Endothelial cell of umbilical vein (primary cell): Measurements from ENCODE around the gene HNRNPH2. TPM values are rescaled to one million over a fixed set of nuclear protein-coding genes. Genes with fewer than 3 reads are reported as not detected.

Experiments
- BruUV-seq: library from RNA; stranded (reverse); fragments of 400-500 nt; replicated peaks from 2 replicates; lab custom pipeline; 2021; lab: Mats Ljungman, UMichigan
- CTCF ChIA-PET: fragments of 300-600, 350-600 bp; sonication (Branson Sonifier 250); formaldehyde crosslinking; loops from one replicate; lab custom pipeline; 2021; ENCODE audit warnings: antibody characterized with exemption, inconsistent platforms; lab: Charles Lee
- POLR2A ChIA-PET: fragments of 300-600, 350-600 bp; sonication (Branson Sonifier 250); formaldehyde crosslinking; loops from one replicate; lab custom pipeline; 2021; ENCODE audit warnings: antibody characterized with exemption, inconsistent platforms; lab: Charles Lee
- DNase-seq: peaks from one replicate; pipeline ENCODE4 v3.0.0-alpha.2; 2011; ENCODE audit warnings: low read depth, low spot score
- FAIRE-seq: peaks from 2 replicates; lab custom pipeline; 2011; peaks lifted over from hg19 to GRCh38; lab: Jason Lieb, UNC
- H2AFZ ChIP-seq: 2 replicates; pipeline ENCODE4 v1.6.0; 2012; ENCODE audit warnings: low read depth, low read length, control low read depth, inconsistent platforms
- H3K27ac ChIP-seq: 2 replicates; pipeline ENCODE4 v1.5.1; 2011; ENCODE audit warnings: low read depth, mild to moderate bottlenecking, control low read depth, low read length, moderate library complexity; ENCODE audit not compliant: insufficient read depth
- H3K27me3 ChIP-seq, 2 experiments: 2 replicates each; pipeline versions ENCODE4 v1.6.0 to v1.6.1; 2011; ENCODE audit warnings: low read length in 2 of 2, mixed read lengths in 1 of 2; ENCODE audit not compliant: control insufficient read depth in 2 of 2, insufficient read depth in 2 of 2
- H3K36me3 ChIP-seq, 2 experiments: 2 replicates in 1 of 2; 3 replicates in 1 of 2; pipeline ENCODE4 v1.5.1; 2011; ENCODE audit warnings: low read length in 2 of 2, mild to moderate bottlenecking in 1 of 2, moderate library complexity in 1 of 2; ENCODE audit not compliant: control insufficient read depth in 2 of 2, insufficient read depth in 2 of 2; ENCODE audit errors: extremely low read depth in 1 of 2
- H3K4me1 ChIP-seq: 3 replicates; pipeline ENCODE4 v1.5.1; 2011; ENCODE audit warnings: mild to moderate bottlenecking, low read length; ENCODE audit not compliant: control insufficient read depth, insufficient read depth; ENCODE audit errors: extremely low read depth
- H3K4me2 ChIP-seq: 2 replicates; pipeline ENCODE4 v1.6.1; 2011; ENCODE audit warnings: low read length, control low read depth, mixed read lengths; ENCODE audit not compliant: insufficient read depth
- H3K4me3 ChIP-seq, 3 experiments: fragments of 200-600 bp in 1 of 3; sonication (generic), shearing (Covaris generic) in 1 of 3; replicated peaks in 1 of 3; 2 replicates each; pipeline ENCODE4 v1.5.1; 2011 to 2016; ENCODE audit warnings: control low read depth in 3 of 3, low read length in 3 of 3, mild to moderate bottlenecking in 2 of 3, inconsistent platforms in 1 of 3, low read depth in 1 of 3, moderate library complexity in 1 of 3; ENCODE audit not compliant: insufficient read depth in 1 of 3
- H3K79me2 ChIP-seq: 2 replicates; pipeline ENCODE4 v1.6.0; 2012; ENCODE audit warnings: low read length, inconsistent platforms; ENCODE audit not compliant: control insufficient read depth, insufficient read depth
- H3K9ac ChIP-seq: replicated peaks from 2 replicates; pipeline ENCODE3; 2011; ENCODE audit warnings: low read length, control low read depth; ENCODE audit not compliant: insufficient read depth; ENCODE audit errors: extremely low read depth
- H3K9me1 ChIP-seq: replicated peaks from 3 replicates; pipeline ENCODE4 v1.6.0; 2011; ENCODE audit warnings: mild to moderate bottlenecking, low read length; ENCODE audit not compliant: control insufficient read depth, insufficient read depth; ENCODE audit errors: extremely low read depth
- H3K9me3 ChIP-seq: replicated peaks from 2 replicates; pipeline ENCODE4 v1.5.1; 2012; ENCODE audit warnings: low read length, inconsistent platforms; ENCODE audit not compliant: control insufficient read depth, insufficient read depth
- H4K20me1 ChIP-seq: replicated peaks from 2 replicates; pipeline ENCODE3; 2011; ENCODE audit warnings: mild to moderate bottlenecking, low read length; ENCODE audit not compliant: control insufficient read depth, insufficient read depth; ENCODE audit errors: extremely low read depth
- EZH2 ChIP-seq: IDR thresholded peaks from 2 replicates; pipeline ENCODE4 v1.6.1; 2012; ENCODE audit warnings: borderline replicate concordance, low read depth, mild to moderate bottlenecking, moderate library complexity, low read length, inconsistent platforms; ENCODE audit not compliant: severe bottlenecking
- FOS ChIP-seq: IDR thresholded peaks from 2 replicates; pipeline ENCODE4 v1.6.1; 2011; ENCODE audit warnings: mild to moderate bottlenecking, low read length, moderate library complexity, borderline replicate concordance; ENCODE audit not compliant: insufficient read depth
- GATA2 ChIP-seq: IDR thresholded peaks from 2 replicates; pipeline ENCODE4 v1.7.0; 2011; ENCODE audit warnings: low read depth, mild to moderate bottlenecking, moderate library complexity, mixed read lengths, low read length; ENCODE audit not compliant: insufficient read length, insufficient read depth
- JUN ChIP-seq: IDR thresholded peaks from 2 replicates; pipeline ENCODE4 v1.6.1; 2011; ENCODE audit warnings: borderline replicate concordance, low read depth; ENCODE audit not compliant: insufficient read length, insufficient read depth
- MAX ChIP-seq: IDR thresholded peaks from 2 replicates; pipeline ENCODE4 v1.6.1; 2011; ENCODE audit not compliant: insufficient read depth, insufficient read length
- MYC ChIP-seq: IDR thresholded peaks from one replicate; pipeline ENCODE4 v1.6.1; 2011; ENCODE audit warnings: mild to moderate bottlenecking, low read depth, low read length
- POLR2A ChIP-seq: IDR thresholded peaks from 2 replicates; pipeline ENCODE4 v1.6.1; 2012; ENCODE audit warnings: low read depth, mild to moderate bottlenecking, control low read depth, low read length
- POLR2AphosphoS5 ChIP-seq: IDR thresholded peaks from 2 replicates; pipeline ENCODE4 v1.6.1; 2012; ENCODE audit warnings: low read depth, mild to moderate bottlenecking, control low read depth, low read length, moderate library complexity; ENCODE audit not compliant: insufficient read depth
- dilution Hi-C: fragments of 300-500 bp; cut with MboI; formaldehyde crosslinking; loops from one replicate; pipeline ENCODE4 v1.15.0; 2019; ENCODE audit warnings: low sequenced_read_pairs; ENCODE audit not compliant: extremely low pct_ligation_motif_present
- intact Hi-C: fragments of 100-400 bp; cut with micrococcal nuclease; formaldehyde crosslinking; loops from one replicate; pipeline ENCODE4 v1.10.0; 2022
- polyA plus RNA-seq, 4 experiments: library from polyadenylated mRNA; depleted of rRNA in 3 of 4; stranded (reverse) in 3 of 4; unstranded in 1 of 4; fragments of >200 nt; gene quantifications; 2 replicates each; pipeline versions ENCODE4 v1.2.1 to v1.2.3, GENCODE V29; 2011 to 2012; ENCODE audit warnings: missing spikeins in 1 of 4
- total RNA-seq: library from RNA; stranded (reverse); gene quantifications from 2 replicates; pipeline ENCODE4 v1.2.3, GENCODE V29; 2021
- TF ChIP-seq, protein P1 (sequence below), 2 donors: IDR thresholded peaks; 1 replicate in 1 of 2; 2 replicates in 1 of 2; pipeline ENCODE4 v1.5.1; 2011; ENCODE audit warnings: low read length in 2 of 2, mild to moderate bottlenecking in 2 of 2, moderate library complexity in 2 of 2, control low read depth in 1 of 2, inconsistent platforms in 1 of 2, low read depth in 1 of 2; ENCODE audit not compliant: insufficient read depth in 1 of 2; ENCODE audit errors: extremely low read depth in 1 of 2

The HNRNPH2 gene
- total and polyA plus RNA-seq, 2 donors (not counting 3 experiments of a cell fraction or from before 2014, with no cell fraction given), result 29.3 to 59.1 TPM

DNA sequence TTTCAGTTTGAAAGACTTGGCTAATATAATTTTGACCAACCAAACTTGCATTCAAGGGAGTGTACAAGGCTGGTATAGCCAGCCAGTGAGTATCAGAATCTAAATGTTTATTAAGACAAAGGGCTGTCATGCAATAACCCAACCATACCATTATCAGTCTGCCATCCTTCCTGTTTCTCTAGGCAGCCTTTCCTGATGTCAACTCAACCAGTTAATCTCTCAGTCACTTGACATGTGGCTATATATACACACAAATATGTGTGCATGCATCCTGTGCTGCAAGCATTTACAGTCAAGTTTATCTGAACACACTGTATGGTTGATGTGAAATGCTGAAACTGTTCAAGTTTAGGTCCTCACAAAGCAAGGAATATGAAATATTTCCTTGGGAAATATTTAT lies 39.2 kb upstream of the HNRNPH2 start:
- intact Hi-C loops, result no loop called here
- no peaks in the 10 kb centered on the region for H3K9me3 ChIP-seq
- no peak overlapping the region for H3K4me3 ChIP-seq
- no peaks in the 10 kb centered on the region for H3K79me2 ChIP-seq
- no peaks in the 10 kb centered on the region for H3K4me1 ChIP-seq
- no peaks in the 10 kb centered on the region for H3K9me1 ChIP-seq
- no peak overlapping the region for H3K4me2 ChIP-seq
- DNase-seq (no peak), FAIRE-seq (no peak)
- no peak overlapping the region for H2AFZ ChIP-seq
- H3K36me3 ChIP-seq, result no peaks in the 10 kb centered on the region
- no peak for TF ChIP-seq MYC
- no peak for TF ChIP-seq GATA2
- no peak for TF ChIP-seq FOS
- TF ChIP-seq POLR2AphosphoS5, result no peak
- TF ChIP-seq, protein P1, sequence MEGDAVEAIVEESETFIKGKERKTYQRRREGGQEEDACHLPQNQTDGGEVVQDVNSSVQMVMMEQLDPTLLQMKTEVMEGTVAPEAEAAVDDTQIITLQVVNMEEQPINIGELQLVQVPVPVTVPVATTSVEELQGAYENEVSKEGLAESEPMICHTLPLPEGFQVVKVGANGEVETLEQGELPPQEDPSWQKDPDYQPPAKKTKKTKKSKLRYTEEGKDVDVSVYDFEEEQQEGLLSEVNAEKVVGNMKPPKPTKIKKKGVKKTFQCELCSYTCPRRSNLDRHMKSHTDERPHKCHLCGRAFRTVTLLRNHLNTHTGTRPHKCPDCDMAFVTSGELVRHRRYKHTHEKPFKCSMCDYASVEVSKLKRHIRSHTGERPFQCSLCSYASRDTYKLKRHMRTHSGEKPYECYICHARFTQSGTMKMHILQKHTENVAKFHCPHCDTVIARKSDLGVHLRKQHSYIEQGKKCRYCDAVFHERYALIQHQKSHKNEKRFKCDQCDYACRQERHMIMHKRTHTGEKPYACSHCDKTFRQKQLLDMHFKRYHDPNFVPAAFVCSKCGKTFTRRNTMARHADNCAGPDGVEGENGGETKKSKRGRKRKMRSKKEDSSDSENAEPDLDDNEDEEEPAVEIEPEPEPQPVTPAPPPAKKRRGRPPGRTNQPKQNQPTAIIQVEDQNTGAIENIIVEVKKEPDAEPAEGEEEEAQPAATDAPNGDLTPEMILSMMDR (IDR thresholded peaks at IDR 0.05; ENCODE audit: extremely low read depth in 1 of 2, insufficient read depth in 1 of 2, low read depth in 1 of 2, low read length in 2 of 2), result no peak
- dilution Hi-C loops, result no loop called here
- ChIA-PET CTCF (no interaction called here), POLR2A (no interaction called here)
- H3K9ac ChIP-seq, result no peak overlapping the region
- BruUV-seq, result no TSS peak
- H4K20me1 ChIP-seq, result no peaks in the 10 kb centered on the region
- no peaks in the 10 kb centered on the region for H3K27me3 ChIP-seq
- no peak overlapping the region for H3K27ac ChIP-seq

- CTCF ChIA-PET, result no interaction called here
- intact Hi-C loops, result no loop called here
These were observed 38.3 kb upstream of the HNRNPH2 start for GRCh38 chrX:101369687-101370086.

More at GRCh38 chrX:101369687-101370086, 38.3 kb upstream of the HNRNPH2 start:
- no peaks in the 10 kb centered on the region for H4K20me1 ChIP-seq
- BruUV-seq, result no TSS peak
- no peak overlapping the region for H3K9ac ChIP-seq
- no peak overlapping the region for H3K27ac ChIP-seq
- H3K79me2 ChIP-seq, result no peaks in the 10 kb centered on the region
- FAIRE-seq (no peak), DNase-seq (no peak)
- no peak overlapping the region for H3K4me3 ChIP-seq
- no peaks in the 10 kb centered on the region for H3K9me1 ChIP-seq
- POLR2A ChIA-PET, result no interaction called here
- H2AFZ ChIP-seq, result no peak overlapping the region
- H3K4me1 ChIP-seq, result no peaks in the 10 kb centered on the region
- dilution Hi-C loops, result no loop called here
- H3K36me3 ChIP-seq, result no peaks in the 10 kb centered on the region
- no peaks in the 10 kb centered on the region for H3K27me3 ChIP-seq
- TF ChIP-seq MYC (no peak), MAX (no peak), POLR2AphosphoS5 (no peak), FOS (no peak), EZH2 (no peak), POLR2A (no peak), JUN (no peak), GATA2 (no peak)
- TF ChIP-seq, protein P1 (IDR thresholded peaks at IDR 0.05; ENCODE audit: extremely low read depth in 1 of 2, insufficient read depth in 1 of 2, low read depth in 1 of 2, low read length in 2 of 2), result no peak
- no peak overlapping the region for H3K4me2 ChIP-seq
- no peaks in the 10 kb centered on the region for H3K9me3 ChIP-seq
